Cardiac muscle cell (in vitro differentiated cells and primary cell): Measurements from ENCODE around the gene MBNL2. TPM values are rescaled to one million over a fixed set of nuclear protein-coding genes. Genes with fewer than 3 reads are reported as not detected.

Source experiments
- DNase-seq, 2 donors: peaks; one replicate each; pipeline versions ENCODE4 v3.0.0 to v3.0.0-alpha.2; 2010 to 2017; ENCODE audit warnings: low read depth in 1 of 2, low spot score in 1 of 2
- H3K27ac ChIP-seq: fragments of 200-600 bp; sonication (generic); 2 replicates; pipeline ENCODE4 v1.5.1; 2016
- H3K27me3 ChIP-seq: fragments of 200-600 bp; sonication (generic); 2 replicates; pipeline ENCODE4 v1.6.0; 2016; ENCODE audit warnings: control low read depth
- H3K36me3 ChIP-seq: fragments of 200-600 bp; sonication (generic); 2 replicates; pipeline ENCODE4 v1.5.1; 2016; ENCODE audit warnings: control low read depth
- H3K4me1 ChIP-seq: fragments of 200-600 bp; sonication (generic); 2 replicates; pipeline ENCODE4 v1.8.1; 2017; ENCODE audit warnings: low read depth, mild to moderate bottlenecking, mixed run types
- H3K4me3 ChIP-seq: fragments of 200-600 bp; sonication (generic); 2 replicates; pipeline ENCODE4 v1.5.1; 2016; ENCODE audit warnings: mild to moderate bottlenecking
- H3K9me3 ChIP-seq: fragments of 200-600 bp; sonication (generic); 2 replicates; pipeline ENCODE4 v1.5.1; 2017; ENCODE audit warnings: low read depth, mild to moderate bottlenecking, control low read depth
- polyA plus RNA-seq: library from polyadenylated mRNA; unstranded; fragments of >200 nt; fragmentation: Nextera tagmentation; extraction: Ambion mirVana; gene quantifications from 2 replicates; pipeline ENCODE4 v1.2.1, GENCODE V29; 2016
- total RNA-seq: library from RNA; depleted of rRNA; stranded (reverse); fragments of >200 nt; gene quantifications from 2 replicates; pipeline ENCODE4 v1.2.3, GENCODE V29; 2016
- TF ChIP-seq, protein P1 (sequence below): IDR thresholded peaks from 2 replicates; pipeline ENCODE4 v1.5.1; 2012; ENCODE audit warnings: low read depth, mild to moderate bottlenecking, low read length

MBNL2 gene
- total and polyA plus RNA-seq, 2 experiments from 2014 or later: 15.2 to 27.8 TPM

DNA sequence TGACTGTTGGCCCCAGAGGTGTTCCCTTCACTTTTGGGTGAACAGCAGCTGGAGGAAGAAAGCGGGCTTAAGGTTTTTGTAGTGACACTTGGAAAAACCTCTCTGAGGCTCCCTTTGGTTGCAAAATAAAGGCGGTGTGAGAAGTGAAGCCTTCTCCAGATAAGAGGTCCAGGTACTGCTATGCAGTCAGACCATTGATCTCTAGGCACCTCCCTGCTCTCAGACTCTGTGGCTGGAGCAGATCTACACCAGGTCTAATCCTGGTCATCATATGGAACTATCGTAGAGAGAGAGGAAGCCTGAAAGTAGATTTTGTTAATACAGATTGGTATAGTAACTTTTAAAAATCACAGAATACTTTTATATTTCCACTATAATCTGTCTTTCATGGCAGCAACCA lies 47.5 kb downstream of the MBNL2 start:
- no peak for DNase-seq
- H3K4me3 ChIP-seq: no peak overlapping the region
- no peaks in the 10 kb centered on the region for H3K27me3 ChIP-seq
- peaks cover 19% of the 10 kb centered on the region for H3K4me1 ChIP-seq
- H3K9me3 ChIP-seq: no peaks in the 10 kb centered on the region
- TF ChIP-seq, protein P1, sequence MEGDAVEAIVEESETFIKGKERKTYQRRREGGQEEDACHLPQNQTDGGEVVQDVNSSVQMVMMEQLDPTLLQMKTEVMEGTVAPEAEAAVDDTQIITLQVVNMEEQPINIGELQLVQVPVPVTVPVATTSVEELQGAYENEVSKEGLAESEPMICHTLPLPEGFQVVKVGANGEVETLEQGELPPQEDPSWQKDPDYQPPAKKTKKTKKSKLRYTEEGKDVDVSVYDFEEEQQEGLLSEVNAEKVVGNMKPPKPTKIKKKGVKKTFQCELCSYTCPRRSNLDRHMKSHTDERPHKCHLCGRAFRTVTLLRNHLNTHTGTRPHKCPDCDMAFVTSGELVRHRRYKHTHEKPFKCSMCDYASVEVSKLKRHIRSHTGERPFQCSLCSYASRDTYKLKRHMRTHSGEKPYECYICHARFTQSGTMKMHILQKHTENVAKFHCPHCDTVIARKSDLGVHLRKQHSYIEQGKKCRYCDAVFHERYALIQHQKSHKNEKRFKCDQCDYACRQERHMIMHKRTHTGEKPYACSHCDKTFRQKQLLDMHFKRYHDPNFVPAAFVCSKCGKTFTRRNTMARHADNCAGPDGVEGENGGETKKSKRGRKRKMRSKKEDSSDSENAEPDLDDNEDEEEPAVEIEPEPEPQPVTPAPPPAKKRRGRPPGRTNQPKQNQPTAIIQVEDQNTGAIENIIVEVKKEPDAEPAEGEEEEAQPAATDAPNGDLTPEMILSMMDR: no peak
- H3K27ac ChIP-seq: no peak overlapping the region
- no peaks in the 10 kb centered on the region for H3K36me3 ChIP-seq

DNA sequence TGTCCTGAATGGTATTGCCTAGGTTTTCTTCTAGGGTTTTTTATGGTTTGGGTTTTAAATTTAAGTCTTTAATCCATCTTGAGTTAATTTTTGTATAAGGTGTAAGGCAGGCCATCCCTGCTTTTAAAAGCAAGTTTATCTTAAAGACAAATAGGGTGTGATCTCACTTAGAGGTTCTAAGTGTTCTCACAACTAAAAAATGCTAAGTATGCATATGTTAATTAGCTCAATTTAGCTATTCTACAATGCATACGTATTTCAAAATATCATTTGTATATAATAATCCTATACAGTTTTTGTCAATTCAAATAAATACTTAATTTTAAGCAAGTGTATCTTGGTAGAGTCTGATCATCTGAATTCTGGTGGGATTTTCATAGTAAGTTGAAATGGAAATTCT lies 50.4 kb downstream of the MBNL2 start:
- TF ChIP-seq, protein P1: no peak
- Histone ChIP-seq H3K36me3 (peaks cover 4% of the 10 kb centered on the region), H3K27me3 (no peaks in the 10 kb centered on the region), H3K4me1 (peaks cover 2% of the 10 kb centered on the region), H3K4me3 (no peak overlapping the region), H3K9me3 (no peaks in the 10 kb centered on the region), H3K27ac (no peak overlapping the region)
- DNase-seq: no peak

DNA sequence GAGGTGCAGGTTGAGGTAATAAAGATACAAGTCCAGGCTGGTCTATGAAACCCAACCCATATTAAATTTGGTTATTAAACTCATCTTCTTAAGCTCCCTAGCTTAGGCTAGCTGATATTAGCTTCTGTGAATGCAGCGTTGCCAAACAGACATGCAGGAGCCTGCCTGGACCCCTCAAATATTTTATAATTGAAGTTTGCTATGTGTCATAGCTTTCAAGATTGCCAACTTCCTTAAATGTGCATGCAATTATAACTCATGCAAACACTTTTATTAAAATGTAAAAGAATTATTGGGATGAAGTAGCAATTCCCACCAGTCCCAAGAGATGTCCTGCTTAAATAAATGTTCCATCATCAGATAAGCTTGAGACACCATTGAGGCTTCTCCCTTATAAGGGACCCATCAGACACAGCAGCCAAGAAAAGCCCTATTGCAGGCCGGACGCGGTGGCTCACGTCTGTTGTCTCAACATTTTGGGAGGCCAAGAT lies 51.3 kb downstream of the MBNL2 start:
- Histone ChIP-seq H3K36me3 (peaks cover 4% of the 10 kb centered on the region), H3K4me3 (no peak overlapping the region), H3K27me3 (no peaks in the 10 kb centered on the region), H3K27ac (no peak overlapping the region), H3K4me1 (no peaks in the 10 kb centered on the region), H3K9me3 (no peaks in the 10 kb centered on the region)
- DNase-seq: no peak
- TF ChIP-seq, protein P1: no peak

DNA sequence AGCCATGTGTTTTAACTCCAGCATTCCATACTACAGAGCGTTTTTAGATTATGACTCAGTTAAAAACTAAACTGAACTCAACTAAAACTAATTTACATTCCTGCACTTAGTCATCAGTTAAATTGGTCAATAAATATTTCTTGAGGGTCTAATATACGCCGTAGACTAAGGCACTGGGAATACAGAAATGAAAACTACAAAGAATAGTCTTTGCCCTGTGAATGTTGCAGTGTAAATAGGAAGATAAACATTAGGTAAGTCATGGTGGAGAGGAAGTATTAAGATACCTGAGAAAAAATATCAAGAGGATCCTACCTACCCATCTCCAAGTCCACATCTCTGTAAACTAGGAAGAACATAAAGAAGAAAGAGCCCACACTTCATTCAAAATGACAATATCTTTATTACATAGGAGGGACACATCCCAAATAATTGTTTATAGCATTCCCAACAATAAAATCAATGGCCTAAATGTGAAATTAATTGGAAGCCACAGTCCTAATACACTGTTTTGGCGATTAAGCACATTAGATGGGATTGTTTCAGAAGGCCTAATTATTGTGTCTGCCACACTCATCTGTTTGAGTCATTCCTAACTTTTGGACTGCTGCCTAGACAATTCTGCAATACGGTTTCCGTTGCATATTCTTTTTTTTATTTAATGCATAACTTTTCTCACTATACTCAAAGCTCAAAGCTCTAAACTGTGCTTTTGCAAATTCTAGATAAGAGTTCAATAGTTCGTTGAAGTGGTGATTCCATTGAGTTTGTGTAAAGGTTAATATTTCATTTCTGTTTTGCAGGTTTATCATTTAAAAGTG lies 52.9 kb downstream of the MBNL2 start:
- Histone ChIP-seq H3K27me3 (no peaks in the 10 kb centered on the region), H3K9me3 (no peaks in the 10 kb centered on the region), H3K4me3 (no peak overlapping the region), H3K36me3 (peaks cover 4% of the 10 kb centered on the region), H3K27ac (no peak overlapping the region), H3K4me1 (no peaks in the 10 kb centered on the region)
- TF ChIP-seq, protein P1: no peak
- peak in 1 of 2 donors; percentile 93 for DNase-seq

DNA sequence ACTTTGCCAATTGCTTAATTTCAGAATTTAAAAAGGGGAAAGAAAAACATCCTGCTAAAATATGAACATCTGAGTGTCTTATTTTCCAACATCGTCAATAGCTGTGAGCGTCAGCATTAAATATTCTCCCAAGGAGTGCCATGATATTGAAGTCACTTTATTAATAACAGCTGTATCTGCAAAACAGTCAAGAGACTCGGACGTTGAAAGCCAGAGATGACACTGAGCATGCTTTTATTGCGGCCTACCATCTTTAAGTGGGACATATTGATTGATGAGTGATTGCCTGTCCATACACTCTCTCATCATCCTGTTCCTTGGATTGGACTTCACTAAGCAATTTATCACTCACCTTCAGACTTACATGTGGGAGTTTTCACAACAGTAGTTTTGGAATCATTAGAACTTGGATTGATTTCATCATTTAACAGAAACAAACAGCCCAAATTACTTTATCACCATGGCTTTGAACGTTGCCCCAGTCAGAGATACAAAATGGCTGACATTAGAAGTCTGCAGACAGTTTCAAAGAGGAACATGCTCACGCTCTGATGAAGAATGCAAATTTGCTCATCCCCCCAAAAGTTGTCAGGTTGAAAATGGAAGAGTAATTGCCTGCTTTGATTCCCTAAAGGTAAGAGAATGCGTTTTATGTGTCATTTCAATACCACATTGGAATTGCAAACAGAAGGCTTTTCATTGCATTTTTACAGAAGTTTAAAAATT lies 53.8 kb downstream of the MBNL2 start:
- Histone ChIP-seq H3K4me1 (no peaks in the 10 kb centered on the region), H3K9me3 (no peaks in the 10 kb centered on the region), H3K36me3 (peaks cover 4% of the 10 kb centered on the region), H3K27ac (no peak overlapping the region), H3K4me3 (no peak overlapping the region), H3K27me3 (no peaks in the 10 kb centered on the region)
- DNase-seq: no peak
- TF ChIP-seq, protein P1: no peak
